IMR-90 (cell line): ENCODE results near the gene USP24. TPM values are rescaled to one million over a fixed set of nuclear protein-coding genes. Genes with fewer than 3 reads are reported as not detected.
A peak's percentile ranks its signal among the peaks of the same experiment; 100 is the strongest.

Source experiments
- ATAC-seq: fragments of 200-7000 bp; cut with Tn5 transposase; 2 replicates; pipeline ENCODE4 v1.9.1; 2020; ENCODE audit warnings: low read depth, mild to moderate bottlenecking, moderate library complexity
- BruUV-seq: library from RNA; stranded (reverse); fragments of 400-500 nt; replicated peaks from 2 replicates; lab custom pipeline; 2021; lab: Mats Ljungman, UMichigan
- CTCF ChIA-PET: fragments of 300-600 bp; formaldehyde crosslinking; extraction: SDS; loops from one replicate; lab custom pipeline; 2021; ENCODE audit warnings: antibody characterized with exemption; lab: Yijun Ruan, JAX
- POLR2A ChIA-PET: fragments of 300-600 bp; sonication (Branson Sonifier 250); formaldehyde crosslinking; loops from one replicate; lab custom pipeline; 2022; ENCODE audit warnings: antibody characterized with exemption; ENCODE audit not compliant: unreplicated experiment; lab: Charles Lee
- DNase-seq: peaks from one replicate; pipeline ENCODE4 v3.0.0; 2013
- H2AFZ ChIP-seq: replicated peaks from 2 replicates; pipeline ENCODE3; 2013; ENCODE audit warnings: low read length, mild to moderate bottlenecking; ENCODE audit not compliant: poor library complexity
- H2AK5ac ChIP-seq: 2 replicates; pipeline ENCODE4 v1.6.1; 2013; ENCODE audit warnings: low read depth, low read length, inconsistent platforms
- H2AK9ac ChIP-seq: replicated peaks from 2 replicates; pipeline ENCODE3; 2013; ENCODE audit warnings: mild to moderate bottlenecking, low read depth, low read length, moderate library complexity; ENCODE audit not compliant: poor library complexity
- H2BK120ac ChIP-seq: 2 replicates; pipeline ENCODE4 v1.6.1; 2013; ENCODE audit warnings: low read depth, low read length, inconsistent platforms
- H2BK15ac ChIP-seq: 3 replicates; pipeline ENCODE4 v1.6.1; 2013; ENCODE audit warnings: low read depth, low read length, inconsistent platforms
- H2BK20ac ChIP-seq: 2 replicates; pipeline ENCODE4 v1.6.1; 2013; ENCODE audit warnings: low read depth, mild to moderate bottlenecking, inconsistent platforms, low read length, moderate library complexity
- H2BK5ac ChIP-seq: 2 replicates; pipeline ENCODE4 v1.6.1; 2013; ENCODE audit warnings: mild to moderate bottlenecking, low read depth, low read length, inconsistent platforms; ENCODE audit not compliant: poor library complexity, severe bottlenecking
- H3K14ac ChIP-seq: replicated peaks from 2 replicates; pipeline ENCODE4 v1.6.1; 2013; ENCODE audit warnings: low read depth, low read length, inconsistent platforms
- H3K18ac ChIP-seq: 2 replicates; pipeline ENCODE4 v1.6.1; 2013; ENCODE audit warnings: low read depth, low read length, control low read depth
- H3K23ac ChIP-seq: 2 replicates; pipeline ENCODE4 v1.6.1; 2013; ENCODE audit warnings: low read depth, low read length, inconsistent platforms
- H3K27ac ChIP-seq: 2 replicates; pipeline ENCODE4 v1.5.1; 2013; ENCODE audit warnings: mild to moderate bottlenecking, control low read depth, low read length; ENCODE audit not compliant: insufficient read depth
- H3K27me3 ChIP-seq: 2 replicates; pipeline ENCODE4 v1.6.1; 2013; ENCODE audit warnings: low read length; ENCODE audit not compliant: control insufficient read depth, insufficient read depth
- H3K36me3 ChIP-seq: 2 replicates; pipeline ENCODE4 v1.6.1; 2013; ENCODE audit warnings: low read length, mixed read lengths; ENCODE audit not compliant: control insufficient read depth, insufficient read depth
- H3K4ac ChIP-seq: 2 replicates; pipeline ENCODE4 v1.6.1; 2013; ENCODE audit warnings: low read depth, low read length, inconsistent platforms
- H3K4me1 ChIP-seq: 2 replicates; pipeline ENCODE4 v1.6.1; 2013; ENCODE audit warnings: low read length, mixed read lengths; ENCODE audit not compliant: control insufficient read depth, insufficient read depth
- H3K4me2 ChIP-seq: 2 replicates; pipeline ENCODE4 v1.6.1; 2013; ENCODE audit warnings: low read depth, mild to moderate bottlenecking, control low read depth, low read length, moderate library complexity
- H3K4me3 ChIP-seq: 2 replicates; pipeline ENCODE4 v1.5.1; 2013; ENCODE audit warnings: low read depth, mild to moderate bottlenecking, control low read depth, low read length, moderate library complexity; ENCODE audit not compliant: insufficient read depth
- H3K56ac ChIP-seq: 2 replicates; pipeline ENCODE4 v1.6.1; 2013; ENCODE audit warnings: low read length, inconsistent platforms; ENCODE audit not compliant: insufficient read depth; ENCODE audit errors: extremely low read depth
- H3K79me1 ChIP-seq, 2 experiments: 2 replicates each; pipeline ENCODE4 v1.6.1; 2013; ENCODE audit warnings: low read length in 2 of 2, inconsistent platforms in 1 of 2, low read depth in 1 of 2
- H3K9ac ChIP-seq: 2 replicates; pipeline ENCODE4 v1.6.1; 2013; ENCODE audit warnings: low read depth, low read length, control low read depth
- H3K9me1 ChIP-seq: 2 replicates; pipeline ENCODE4 v1.6.1; 2013; ENCODE audit warnings: low read length, inconsistent platforms; ENCODE audit not compliant: insufficient read depth
- H3K9me3 ChIP-seq: 2 replicates; pipeline ENCODE4 v1.6.1; 2013; ENCODE audit warnings: low read length; ENCODE audit not compliant: control insufficient read depth, insufficient read depth
- H4K20me1 ChIP-seq: 2 replicates; pipeline ENCODE4 v1.6.1; 2013; ENCODE audit warnings: low read length, inconsistent platforms; ENCODE audit not compliant: insufficient read depth
- H4K5ac ChIP-seq: 2 replicates; pipeline ENCODE4 v1.6.1; 2013; ENCODE audit warnings: mild to moderate bottlenecking, low read depth, low read length, control low read depth
- H4K8ac ChIP-seq, 2 experiments: 2 replicates each; pipeline ENCODE4 v1.6.1; 2013; ENCODE audit warnings: low read depth in 2 of 2, low read length in 2 of 2, control low read depth in 1 of 2, inconsistent platforms in 1 of 2
- H4K91ac ChIP-seq: 2 replicates; pipeline ENCODE4 v1.6.1; 2013; ENCODE audit warnings: low read depth, low read length, inconsistent platforms; ENCODE audit not compliant: insufficient read depth
- BHLHE40 ChIP-seq: fragments of 150-350 bp; IDR thresholded peaks from 2 replicates; pipeline ENCODE4 v1.6.1; 2016; ENCODE audit warnings: mild to moderate bottlenecking, low read depth, low read length
- CEBPB ChIP-seq: IDR thresholded peaks from 2 replicates; pipeline ENCODE4 v1.6.1; 2012; ENCODE audit warnings: low read depth, low read length, improper control_type of control experiment
- CHD1 ChIP-seq: IDR thresholded peaks from 2 replicates; pipeline ENCODE4 v1.6.1; 2012; ENCODE audit warnings: low read depth, low read length, improper control_type of control experiment
- FOS ChIP-seq: fragments of 150-350 bp; IDR thresholded peaks from 2 replicates; pipeline ENCODE4 v1.6.1; 2016; ENCODE audit warnings: low read depth, low read length
- MAFK ChIP-seq: IDR thresholded peaks from 2 replicates; pipeline ENCODE4 v1.6.1; 2012; ENCODE audit warnings: low read depth, low read length, improper control_type of control experiment
- MAZ ChIP-seq: IDR thresholded peaks from 2 replicates; pipeline ENCODE4 v1.6.1; 2012; ENCODE audit warnings: low read depth, mild to moderate bottlenecking, low read length, improper control_type of control experiment, moderate library complexity, borderline replicate concordance
- MXI1 ChIP-seq: IDR thresholded peaks from 2 replicates; pipeline ENCODE4 v1.6.1; 2012; ENCODE audit warnings: low read depth, mild to moderate bottlenecking, low read length, moderate library complexity, borderline replicate concordance
- NFE2L2 ChIP-seq: fragments of 150-350 bp; IDR thresholded peaks from 2 replicates; pipeline ENCODE4 v1.6.1; 2016; ENCODE audit warnings: low read depth, mild to moderate bottlenecking, low read length
- POLR2A ChIP-seq: IDR thresholded peaks from 2 replicates; pipeline ENCODE4 v1.6.1; 2012; ENCODE audit warnings: mild to moderate bottlenecking, low read depth, low read length
- RAD21 ChIP-seq: IDR thresholded peaks from 2 replicates; pipeline ENCODE4 v1.6.1; 2012; ENCODE audit warnings: low read length, improper control_type of control experiment
- RCOR1 ChIP-seq: IDR thresholded peaks from 2 replicates; pipeline ENCODE4 v1.6.1; 2012; ENCODE audit warnings: mild to moderate bottlenecking, low read length, improper control_type of control experiment; ENCODE audit not compliant: insufficient replicate concordance
- RFX5 ChIP-seq: IDR thresholded peaks from 2 replicates; pipeline ENCODE4 v1.8.0; 2012; ENCODE audit warnings: low read depth, mild to moderate bottlenecking, low read length, moderate library complexity
- SMC3 ChIP-seq: fragments of 150-350 bp; IDR thresholded peaks from 2 replicates; pipeline ENCODE4 v1.6.1; 2016; ENCODE audit warnings: low read depth, mild to moderate bottlenecking, antibody characterized with exemption, low read length, moderate library complexity
- WGBS, 2 experiments: methylation state at CpG; one replicate each; pipeline versions ENCODE4 v1.1.5 to v1.1.7; 2013; ENCODE audit warnings: missing lambda C conversion rate in 2 of 2; ENCODE audit not compliant: insufficient read length in 1 of 2; ENCODE audit errors: extremely low coverage in 2 of 2; 5-methylcytosine and 5-hydroxymethylcytosine counted together
- dilution Hi-C: fragments of 300-500 bp; cut with HindIII; formaldehyde crosslinking; loops from one replicate; pipeline ENCODE4 v1.14.3; 2018; ENCODE audit warnings: low sequenced_read_pairs; ENCODE audit not compliant: unreplicated experiment
- in situ Hi-C: fragments of 300-500 bp; cut with MboI; formaldehyde crosslinking; loops from 3 replicates; pipeline ENCODE4 v1.14.3; 2019; ENCODE audit warnings: low sequenced_read_pairs, inconsistent platforms, mixed read lengths
- intact Hi-C: fragments of 100-400 bp; cut with micrococcal nuclease; formaldehyde crosslinking; loops from 2 replicates; pipeline ENCODE4 v1.10.0; 2022
- polyA plus RNA-seq, 3 experiments: library from polyadenylated mRNA; depleted of rRNA; stranded (reverse); fragments of >200 nt; gene quantifications; 2 replicates each; pipeline ENCODE4 v1.2.3, GENCODE V29; 2012; ENCODE audit warnings: low replicate concordance in 1 of 3
- total RNA-seq: library from RNA; depleted of rRNA; stranded (reverse); fragments of >200 nt; gene quantifications from 2 replicates; pipeline ENCODE4 v1.2.3, GENCODE V29; 2012
- TF ChIP-seq, protein P1 (sequence below): conservative IDR thresholded peaks from 2 replicates; pipeline ENCODE4 v1.5.1; 2012; ENCODE audit warnings: mild to moderate bottlenecking, low read depth, low read length, improper control_type of control experiment
- TF ChIP-seq, protein P2 (sequence below): fragments of 150-350 bp; IDR thresholded peaks from 2 replicates; pipeline ENCODE4 v1.6.1; 2016; ENCODE audit warnings: low read depth, mild to moderate bottlenecking, low read length, moderate library complexity, borderline replicate concordance
- TF ChIP-seq, protein P3 (sequence below): fragments of 150-350 bp; IDR thresholded peaks from 2 replicates; pipeline ENCODE4 v1.6.1; 2017; ENCODE audit warnings: mild to moderate bottlenecking, antibody characterized with exemption, low read length, low read depth

The USP24 gene
- total and polyA plus RNA-seq, 2 of the 4 experiments (the other 2 are of a cell fraction) = 8.4 to 36.7 TPM

DNA sequence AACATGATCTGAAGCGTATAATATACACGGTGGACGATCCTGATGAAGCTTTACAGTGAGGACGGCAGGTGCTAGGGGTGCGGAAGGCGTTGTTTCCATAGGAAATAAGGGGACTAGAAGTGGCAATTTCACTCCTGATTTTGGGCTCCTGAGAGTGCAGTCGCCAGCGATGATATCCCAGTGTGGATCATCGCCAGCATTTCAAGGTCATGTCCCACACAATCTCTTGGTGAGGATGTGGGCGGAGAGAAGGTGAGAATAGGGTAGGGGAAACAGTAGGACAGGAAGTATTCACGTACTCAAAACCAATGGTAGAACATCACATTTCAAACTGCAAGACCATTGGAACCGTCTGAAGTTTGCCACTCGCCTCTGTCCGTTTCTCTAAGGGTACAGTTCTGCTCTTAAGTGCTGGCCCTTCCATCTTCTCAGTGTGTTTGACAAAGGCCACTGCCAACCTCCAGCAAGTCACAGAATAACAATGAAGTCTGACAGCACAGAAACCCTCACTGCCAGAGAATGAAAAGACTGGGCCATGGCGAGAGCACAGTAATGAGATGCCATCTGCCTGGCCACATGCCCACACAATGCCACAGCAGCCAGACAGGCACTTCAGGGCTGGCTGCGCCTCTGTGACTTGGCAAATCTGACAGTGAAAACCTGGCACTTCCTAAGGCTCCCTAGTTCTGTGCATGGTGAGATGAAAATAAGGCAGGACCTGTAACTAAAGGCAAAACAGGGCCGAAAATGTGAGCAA lies 148.0 kb downstream of the USP24 start:
- H3K27ac ChIP-seq = no peak overlapping the region
- TF ChIP-seq RCOR1 = no peak
- TF ChIP-seq RFX5 = no peak
- no peak for TF ChIP-seq SMC3
- TF ChIP-seq CHD1 = no peak
- no peak for TF ChIP-seq CEBPB
- TF ChIP-seq, protein P1, sequence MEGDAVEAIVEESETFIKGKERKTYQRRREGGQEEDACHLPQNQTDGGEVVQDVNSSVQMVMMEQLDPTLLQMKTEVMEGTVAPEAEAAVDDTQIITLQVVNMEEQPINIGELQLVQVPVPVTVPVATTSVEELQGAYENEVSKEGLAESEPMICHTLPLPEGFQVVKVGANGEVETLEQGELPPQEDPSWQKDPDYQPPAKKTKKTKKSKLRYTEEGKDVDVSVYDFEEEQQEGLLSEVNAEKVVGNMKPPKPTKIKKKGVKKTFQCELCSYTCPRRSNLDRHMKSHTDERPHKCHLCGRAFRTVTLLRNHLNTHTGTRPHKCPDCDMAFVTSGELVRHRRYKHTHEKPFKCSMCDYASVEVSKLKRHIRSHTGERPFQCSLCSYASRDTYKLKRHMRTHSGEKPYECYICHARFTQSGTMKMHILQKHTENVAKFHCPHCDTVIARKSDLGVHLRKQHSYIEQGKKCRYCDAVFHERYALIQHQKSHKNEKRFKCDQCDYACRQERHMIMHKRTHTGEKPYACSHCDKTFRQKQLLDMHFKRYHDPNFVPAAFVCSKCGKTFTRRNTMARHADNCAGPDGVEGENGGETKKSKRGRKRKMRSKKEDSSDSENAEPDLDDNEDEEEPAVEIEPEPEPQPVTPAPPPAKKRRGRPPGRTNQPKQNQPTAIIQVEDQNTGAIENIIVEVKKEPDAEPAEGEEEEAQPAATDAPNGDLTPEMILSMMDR = no peak
- TF ChIP-seq POLR2A = no peak
- TF ChIP-seq MAZ = no peak
- TF ChIP-seq FOS = no peak
- TF ChIP-seq, protein P2, sequence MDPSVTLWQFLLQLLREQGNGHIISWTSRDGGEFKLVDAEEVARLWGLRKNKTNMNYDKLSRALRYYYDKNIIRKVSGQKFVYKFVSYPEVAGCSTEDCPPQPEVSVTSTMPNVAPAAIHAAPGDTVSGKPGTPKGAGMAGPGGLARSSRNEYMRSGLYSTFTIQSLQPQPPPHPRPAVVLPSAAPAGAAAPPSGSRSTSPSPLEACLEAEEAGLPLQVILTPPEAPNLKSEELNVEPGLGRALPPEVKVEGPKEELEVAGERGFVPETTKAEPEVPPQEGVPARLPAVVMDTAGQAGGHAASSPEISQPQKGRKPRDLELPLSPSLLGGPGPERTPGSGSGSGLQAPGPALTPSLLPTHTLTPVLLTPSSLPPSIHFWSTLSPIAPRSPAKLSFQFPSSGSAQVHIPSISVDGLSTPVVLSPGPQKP = no peak
- TF ChIP-seq BHLHE40 = no peak
- TF ChIP-seq RAD21 = no peak
- TF ChIP-seq MXI1 = no peak
- no peak for TF ChIP-seq NFE2L2
- no peak for TF ChIP-seq MAFK
- TF ChIP-seq, protein P3, sequence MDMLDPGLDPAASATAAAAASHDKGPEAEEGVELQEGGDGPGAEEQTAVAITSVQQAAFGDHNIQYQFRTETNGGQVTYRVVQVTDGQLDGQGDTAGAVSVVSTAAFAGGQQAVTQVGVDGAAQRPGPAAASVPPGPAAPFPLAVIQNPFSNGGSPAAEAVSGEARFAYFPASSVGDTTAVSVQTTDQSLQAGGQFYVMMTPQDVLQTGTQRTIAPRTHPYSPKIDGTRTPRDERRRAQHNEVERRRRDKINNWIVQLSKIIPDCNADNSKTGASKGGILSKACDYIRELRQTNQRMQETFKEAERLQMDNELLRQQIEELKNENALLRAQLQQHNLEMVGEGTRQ = no peak
- H3K9ac ChIP-seq = no peak overlapping the region
- H2AK9ac ChIP-seq = peak overlapping the region; percentile 5
- H3K56ac ChIP-seq = no peak overlapping the region
- 98% methylated on average over 6 of the region's 17 CpGs; no CpG with 5 or more reads in 1 of the 2 experiments for whole genome bisulfite sequencing, 2 experiments
- in situ Hi-C loops (no loop called here), intact Hi-C loops (no loop called here), dilution Hi-C loops (no loop called here)
- BruUV-seq = no TSS peak
- H3K79me1 ChIP-seq = no peaks in the 10 kb centered on the region
- no peak overlapping the region for H3K4me3 ChIP-seq
- H3K18ac ChIP-seq = no peak overlapping the region
- H2AK5ac ChIP-seq = no peak overlapping the region
- DNase-seq (no peak), ATAC-seq (no peak)
- POLR2A ChIA-PET = no interaction called here
- H2AFZ ChIP-seq = no peak overlapping the region
- no peak overlapping the region for H2BK5ac ChIP-seq
- H2BK20ac ChIP-seq = no peak overlapping the region
- peaks cover 39% of the 10 kb centered on the region for H3K36me3 ChIP-seq
- H2BK15ac ChIP-seq = no peak overlapping the region
- H4K5ac ChIP-seq = no peak overlapping the region
- CTCF ChIA-PET = no interaction called here
- no peak overlapping the region for H4K8ac ChIP-seq
- no peak overlapping the region for H3K4ac ChIP-seq
- H3K9me1 ChIP-seq = peaks cover 18% of the 10 kb centered on the region
- H4K91ac ChIP-seq = no peak overlapping the region
- H2BK120ac ChIP-seq = no peak overlapping the region
- no peaks in the 10 kb centered on the region for H3K27me3 ChIP-seq
- H3K4me1 ChIP-seq = peaks cover 6% of the 10 kb centered on the region
- H3K23ac ChIP-seq = no peak overlapping the region
- H4K20me1 ChIP-seq = peaks cover 18% of the 10 kb centered on the region
- H3K14ac ChIP-seq = no peak overlapping the region
- no peak overlapping the region for H3K4me2 ChIP-seq
- H3K9me3 ChIP-seq = no peaks in the 10 kb centered on the region
